ENCODE measurements around the gene SNRNP48.

SNRNP48 gene

DNA sequence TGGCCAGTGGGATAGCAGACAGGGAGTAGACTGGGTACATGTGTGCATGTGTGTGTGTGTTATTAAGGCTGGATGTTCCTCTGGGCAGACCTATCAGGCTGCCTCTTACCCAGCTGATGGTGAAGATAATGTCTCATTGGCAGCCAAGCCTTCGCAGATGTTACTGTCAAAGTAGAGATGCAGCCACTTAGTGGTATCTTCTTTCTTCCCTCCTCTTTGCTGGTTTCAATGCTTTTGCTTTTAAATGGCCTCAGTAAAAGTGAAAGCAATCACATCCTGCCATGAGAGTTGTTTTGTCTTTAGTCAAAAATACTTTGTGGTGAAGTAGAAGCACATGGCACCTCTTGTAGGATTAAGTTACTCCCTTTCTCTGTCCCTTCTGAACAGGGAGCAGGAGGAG, 57.5 kb downstream of the SNRNP48 start:
- no peak for DNase-seq

DNA sequence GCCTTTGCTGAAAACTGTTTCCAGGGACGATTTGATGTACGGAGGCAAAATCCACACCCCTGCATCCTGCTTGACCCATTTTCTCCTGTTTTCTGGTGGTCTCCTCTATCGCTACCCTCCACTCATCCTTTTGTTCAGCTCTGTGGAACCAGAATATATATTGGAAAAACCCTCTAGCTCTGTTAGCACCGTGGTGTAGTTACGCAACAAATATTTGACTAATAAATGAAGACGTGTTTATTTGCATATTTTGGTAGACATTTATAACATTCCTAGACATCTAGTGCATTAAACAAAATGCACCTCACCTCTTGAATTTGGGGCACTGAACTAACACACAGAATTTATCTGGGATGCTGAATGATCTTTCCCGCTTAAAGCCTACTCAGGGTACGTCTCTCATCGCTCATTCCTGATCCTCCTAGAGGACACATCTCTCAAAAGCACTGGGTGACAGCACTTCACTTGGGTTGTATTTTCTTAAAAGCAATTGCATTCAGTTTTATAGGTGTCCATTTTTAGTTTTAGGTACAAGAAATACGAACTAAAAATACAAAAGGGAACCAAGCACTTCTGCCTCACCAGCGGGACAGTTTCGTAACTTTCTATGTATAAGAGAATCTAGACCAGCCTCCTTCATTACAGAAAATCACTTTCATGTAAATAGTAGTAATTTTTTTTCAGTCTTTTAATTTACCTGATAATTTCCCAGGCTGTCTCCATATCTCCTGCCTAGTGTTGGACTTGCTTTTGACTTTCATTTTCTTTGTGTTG, 59.2 kb downstream of the SNRNP48 start:
- no peak for DNase-seq

DNA sequence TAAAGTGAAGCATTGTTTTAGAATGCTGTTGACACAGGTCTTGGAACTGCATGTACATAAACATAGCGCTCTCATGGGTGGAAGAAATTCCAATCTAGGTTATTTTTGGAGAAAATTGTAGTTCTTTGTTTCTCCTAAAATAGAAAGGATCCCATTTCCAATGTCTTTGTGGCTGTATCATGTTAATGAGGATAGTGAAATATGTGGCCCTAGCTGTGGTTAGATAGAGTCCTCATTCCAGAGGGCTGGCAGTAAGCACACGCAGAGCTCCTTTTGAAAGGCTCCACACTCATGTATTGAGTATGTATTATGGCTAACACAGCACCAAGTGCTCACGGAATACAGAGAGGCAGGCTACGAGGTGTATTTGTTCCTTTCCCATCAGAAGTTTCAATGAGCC, 60.9 kb downstream of the SNRNP48 start:
- no peak for DNase-seq

DNA sequence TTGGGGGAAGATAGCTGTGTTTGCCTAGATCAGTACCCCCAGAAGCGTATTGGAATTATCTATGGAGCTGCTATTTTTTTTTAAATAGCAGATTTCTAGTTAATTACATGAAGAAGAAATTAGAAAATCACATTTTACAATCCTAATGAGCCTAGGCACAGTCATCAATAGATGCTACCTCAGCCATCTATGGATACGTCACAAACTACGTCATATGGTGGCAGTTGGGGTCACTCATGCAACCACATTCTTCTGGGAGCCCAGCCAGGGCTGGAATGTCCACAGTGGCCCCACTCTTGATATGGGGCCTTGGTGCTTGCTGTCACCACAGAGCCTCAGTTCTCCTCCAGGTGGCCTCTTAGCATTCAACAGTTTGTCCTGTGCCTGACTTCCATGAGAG, 63.0 kb downstream of the SNRNP48 start:
- DNase-seq, result no peak

DNA sequence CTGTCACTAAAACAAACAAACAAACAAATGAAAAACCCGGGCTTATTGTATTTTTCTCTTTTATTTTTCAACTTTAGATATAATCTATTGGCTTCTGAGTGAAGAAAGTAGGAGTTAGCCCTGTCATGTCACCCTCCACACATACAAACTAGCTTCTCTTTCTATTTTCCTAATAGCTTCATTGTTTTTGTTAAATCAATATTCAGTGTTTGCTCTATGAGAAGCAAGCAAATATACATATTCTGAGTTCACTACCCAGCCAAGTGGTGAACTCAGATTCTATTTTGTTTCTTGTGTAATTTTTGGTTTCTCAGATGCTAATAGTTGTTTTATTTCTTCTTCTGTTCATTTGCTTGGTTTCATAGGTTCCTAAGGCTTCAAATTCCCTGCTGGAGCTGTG, 66.4 kb downstream of the SNRNP48 start:
- no peak for DNase-seq

DNA sequence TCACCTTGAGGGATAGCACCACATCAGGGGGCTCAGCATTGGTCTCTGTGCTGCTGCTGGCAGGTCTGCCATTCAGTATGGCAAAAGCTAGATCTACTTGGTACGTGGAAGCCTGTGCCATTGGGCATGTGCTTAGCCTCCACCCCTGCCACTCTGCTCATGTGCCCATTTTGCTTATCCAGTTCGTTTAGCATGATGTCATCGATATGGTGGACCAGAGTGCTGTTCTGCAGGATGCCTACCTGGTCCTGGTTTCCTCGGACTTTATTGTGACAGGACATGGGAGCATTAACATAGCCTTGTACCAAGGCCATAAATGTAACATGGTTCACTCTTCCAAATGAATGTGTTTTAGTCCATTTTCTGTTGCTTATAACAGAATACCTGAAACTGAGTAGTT, 68.5 kb downstream of the SNRNP48 start:
- DNase-seq, result no peak

DNA sequence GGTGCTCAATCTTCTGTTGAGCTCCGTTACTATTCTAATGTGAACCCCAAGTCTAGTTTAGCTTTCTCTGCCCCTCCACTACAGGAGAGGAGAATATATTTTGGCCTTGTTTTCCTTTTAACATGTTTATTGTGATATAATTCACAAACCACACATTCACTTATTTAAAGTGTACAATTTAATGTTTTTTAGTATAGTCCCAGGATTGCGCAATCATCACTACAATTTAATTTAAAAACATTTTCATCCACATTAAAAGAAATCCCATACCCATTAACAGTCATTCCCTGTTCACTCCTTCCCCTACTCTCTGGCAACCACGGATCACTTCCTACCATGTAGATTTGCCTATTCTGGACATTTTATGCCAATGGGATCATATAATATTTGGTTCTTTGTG, 71.4 kb downstream of the SNRNP48 start:
- no peak for DNase-seq
